ENCODE measurements around the gene SLC25A5. TPM values are rescaled to one million over a fixed set of nuclear protein-coding genes. Genes with fewer than 3 reads are reported as not detected.
"Not testable (repeated sequence)": the region's sequence is repeated elsewhere in the genome, so short reads cannot be mapped to it uniquely, and the experiment has no call there.

Gene SLC25A5
- total RNA-seq, 1 donor from 2014 or later, result 205 TPM

DNA sequence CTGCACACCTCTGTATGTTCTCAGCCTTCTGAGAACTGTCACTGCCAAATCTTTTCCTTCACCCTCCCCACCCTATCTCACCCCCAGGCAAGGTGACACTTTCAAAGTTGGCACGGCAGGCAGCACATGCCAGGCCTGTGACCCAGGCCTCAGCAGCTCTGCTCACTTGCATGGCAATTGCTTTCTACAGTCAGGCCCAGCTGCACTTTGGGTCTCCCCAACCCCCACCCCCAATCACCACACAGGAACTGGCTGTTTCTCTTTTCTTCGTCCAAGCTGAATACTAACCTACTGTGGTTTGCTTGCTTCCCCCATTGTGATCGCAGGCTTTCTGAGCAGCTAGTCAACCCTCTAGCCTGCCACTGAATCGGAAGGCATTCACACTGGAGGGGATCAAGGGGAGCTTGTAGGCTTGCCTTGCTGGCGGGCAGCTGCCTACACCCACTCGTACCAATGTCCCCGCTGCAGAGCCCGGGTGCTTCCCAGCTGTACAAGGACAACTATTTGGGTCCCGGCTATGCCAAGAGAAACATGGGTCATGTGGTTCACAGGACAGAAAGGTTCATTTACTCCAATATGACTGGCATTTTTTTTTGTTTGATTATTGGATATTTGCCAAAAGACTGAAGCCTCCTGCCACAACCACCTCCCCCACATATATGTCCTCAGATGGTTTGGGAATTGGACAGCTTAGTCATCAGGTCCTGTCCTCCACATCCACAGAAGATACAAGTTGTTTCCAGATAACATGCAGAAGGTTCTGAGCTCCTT, 41.0 kb upstream of the SLC25A5 start:
- peaks cover 10% of the 10 kb centered on the region for H3K4me1 ChIP-seq
- no peaks in the 10 kb centered on the region for H3K27me3 ChIP-seq
- no peaks in the 10 kb centered on the region for H3K36me3 ChIP-seq
- no peak overlapping the region for H3K4me2 ChIP-seq
- H3K36me3 Mint-ChIP-seq, result no peaks in the 10 kb centered on the region
- peaks cover 2% of the 10 kb centered on the region for H3F3A ChIP-seq (ENCODE audit: low read depth)
- peaks cover 10% of the 10 kb centered on the region for H3K9me3 Mint-ChIP-seq
- no peak overlapping the region for H2AFZ ChIP-seq (replicated peaks)
- no peaks in the 10 kb centered on the region for H3K4me1 Mint-ChIP-seq
- H4K20me1 ChIP-seq (ENCODE audit: low read depth), result no peaks in the 10 kb centered on the region
- DNase-seq (ENCODE audit: low spot score), result peak; percentile 58
- H3K27ac Mint-ChIP-seq, result no peak overlapping the region
- H3K4me3 ChIP-seq, result no peak overlapping the region
- no peak overlapping the region for H3K4me3 Mint-ChIP-seq
- no peak overlapping the region for H3K27ac ChIP-seq
- TF ChIP-seq, protein P1, sequence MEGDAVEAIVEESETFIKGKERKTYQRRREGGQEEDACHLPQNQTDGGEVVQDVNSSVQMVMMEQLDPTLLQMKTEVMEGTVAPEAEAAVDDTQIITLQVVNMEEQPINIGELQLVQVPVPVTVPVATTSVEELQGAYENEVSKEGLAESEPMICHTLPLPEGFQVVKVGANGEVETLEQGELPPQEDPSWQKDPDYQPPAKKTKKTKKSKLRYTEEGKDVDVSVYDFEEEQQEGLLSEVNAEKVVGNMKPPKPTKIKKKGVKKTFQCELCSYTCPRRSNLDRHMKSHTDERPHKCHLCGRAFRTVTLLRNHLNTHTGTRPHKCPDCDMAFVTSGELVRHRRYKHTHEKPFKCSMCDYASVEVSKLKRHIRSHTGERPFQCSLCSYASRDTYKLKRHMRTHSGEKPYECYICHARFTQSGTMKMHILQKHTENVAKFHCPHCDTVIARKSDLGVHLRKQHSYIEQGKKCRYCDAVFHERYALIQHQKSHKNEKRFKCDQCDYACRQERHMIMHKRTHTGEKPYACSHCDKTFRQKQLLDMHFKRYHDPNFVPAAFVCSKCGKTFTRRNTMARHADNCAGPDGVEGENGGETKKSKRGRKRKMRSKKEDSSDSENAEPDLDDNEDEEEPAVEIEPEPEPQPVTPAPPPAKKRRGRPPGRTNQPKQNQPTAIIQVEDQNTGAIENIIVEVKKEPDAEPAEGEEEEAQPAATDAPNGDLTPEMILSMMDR (IDR thresholded peaks at IDR 0.05), result no peak
- TF ChIP-seq EZH2 (IDR thresholded peaks at IDR 0.05), result no peak
- TF ChIP-seq EZH2phosphoT487 (IDR thresholded peaks at IDR 0.05), result no peak
- no peak overlapping the region for H3K9ac ChIP-seq
- no peaks in the 10 kb centered on the region for H3K9me3 ChIP-seq (ENCODE audit: low read depth)
- H3K27me3 Mint-ChIP-seq (ENCODE audit: insufficient read depth, low read depth), result peaks cover 2% of the 10 kb centered on the region
- H3K79me2 ChIP-seq (ENCODE audit: low read depth), result no peaks in the 10 kb centered on the region

DNA sequence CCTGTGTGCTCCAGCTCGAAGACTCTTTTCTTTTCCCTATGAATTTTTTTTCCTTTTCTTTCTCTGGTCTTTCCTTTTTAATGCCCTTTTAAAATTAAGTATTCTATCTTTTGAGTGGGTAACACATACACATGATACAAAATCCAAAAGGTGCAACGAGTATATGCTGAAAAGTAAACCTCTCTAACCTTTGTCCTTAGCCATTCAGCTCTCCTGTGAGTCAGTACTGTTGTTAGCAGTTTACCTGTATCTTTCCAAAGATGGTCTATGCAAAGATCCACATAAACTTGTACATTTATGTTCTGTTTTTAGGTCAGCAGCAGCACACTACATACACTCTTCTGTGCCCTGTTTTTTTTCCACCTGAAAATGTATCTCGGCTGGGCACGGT, 40.5 kb upstream of the SLC25A5 start:
- H3K36me3 Mint-ChIP-seq, result no peaks in the 10 kb centered on the region
- Histone ChIP-seq H3K9ac (no peak overlapping the region), H3F3A (ENCODE audit: low read depth) (peaks cover 2% of the 10 kb centered on the region), H3K36me3 (no peaks in the 10 kb centered on the region), H3K79me2 (ENCODE audit: low read depth) (no peaks in the 10 kb centered on the region), H3K4me3 (no peak overlapping the region), H4K20me1 (ENCODE audit: low read depth) (no peaks in the 10 kb centered on the region), H2AFZ (replicated peaks) (no peak overlapping the region), H3K9me3 (ENCODE audit: low read depth) (no peaks in the 10 kb centered on the region), H3K27me3 (no peaks in the 10 kb centered on the region), H3K4me1 (peaks cover 10% of the 10 kb centered on the region), H3K4me2 (no peak overlapping the region), H3K27ac (no peak overlapping the region)
- H3K9me3 Mint-ChIP-seq, result peaks cover 10% of the 10 kb centered on the region
- peaks cover 2% of the 10 kb centered on the region for H3K27me3 Mint-ChIP-seq (ENCODE audit: insufficient read depth, low read depth)
- H3K27ac Mint-ChIP-seq, result no peak overlapping the region
- DNase-seq (ENCODE audit: low spot score), result no peak
- TF ChIP-seq, protein P1 (IDR thresholded peaks at IDR 0.05), result no peak
- no peaks in the 10 kb centered on the region for H3K4me1 Mint-ChIP-seq
- H3K4me3 Mint-ChIP-seq, result no peak overlapping the region

GRCh38 chrX:119429471-119429870, 38.8 kb upstream of the SLC25A5 start:
- Histone ChIP-seq H3K4me3 (no peak overlapping the region), H3K27me3 (no peaks in the 10 kb centered on the region), H3K27ac (no peak overlapping the region), H4K20me1 (ENCODE audit: low read depth) (no peaks in the 10 kb centered on the region), H3K4me2 (no peak overlapping the region), H3K4me1 (peaks cover 10% of the 10 kb centered on the region), H3K9me3 (ENCODE audit: low read depth) (no peaks in the 10 kb centered on the region), H3K79me2 (ENCODE audit: low read depth) (no peaks in the 10 kb centered on the region), H3K36me3 (no peaks in the 10 kb centered on the region), H3K9ac (no peak overlapping the region), H3F3A (ENCODE audit: low read depth) (peaks cover 2% of the 10 kb centered on the region), H2AFZ (replicated peaks) (no peak overlapping the region)
- Mint-ChIP-seq H3K27ac (no peak overlapping the region), H3K4me1 (no peaks in the 10 kb centered on the region), H3K36me3 (peaks cover 2% of the 10 kb centered on the region), H3K4me3 (no peak overlapping the region), H3K9me3 (peaks cover 17% of the 10 kb centered on the region), H3K27me3 (ENCODE audit: insufficient read depth, low read depth) (peaks cover 2% of the 10 kb centered on the region)
- TF ChIP-seq EZH2 (IDR thresholded peaks at IDR 0.05) (no peak), EZH2phosphoT487 (IDR thresholded peaks at IDR 0.05) (no peak)
- TF ChIP-seq, protein P1 (IDR thresholded peaks at IDR 0.05), result no peak
- no peak for DNase-seq (ENCODE audit: low spot score)

DNA sequence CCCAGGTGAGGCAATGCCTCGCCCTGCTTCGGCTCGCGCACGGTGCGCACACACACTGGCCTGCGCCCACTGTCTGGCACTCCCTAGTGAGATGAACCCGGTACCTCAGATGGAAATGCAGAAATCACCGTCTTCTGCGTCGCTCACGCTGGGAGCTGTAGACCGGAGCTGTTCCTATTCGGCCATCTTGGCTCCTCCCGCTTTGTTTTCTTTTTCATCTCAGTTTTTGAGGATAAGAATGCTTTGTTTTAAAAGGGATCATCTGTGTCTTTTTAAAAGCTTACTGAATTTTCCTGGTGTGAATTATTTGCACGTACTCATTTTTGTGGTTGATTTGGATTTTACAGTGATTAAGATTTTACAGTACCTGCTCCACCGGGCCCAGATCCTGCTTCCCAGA, 26.9 kb upstream of the SLC25A5 start:
- H3K4me3 Mint-ChIP-seq; H3K9me3 ChIP-seq (ENCODE audit: low read depth); H3K36me3 ChIP-seq; H3F3A ChIP-seq (ENCODE audit: low read depth); H2AFZ ChIP-seq (replicated peaks); H3K4me1 Mint-ChIP-seq; H3K9me3 Mint-ChIP-seq; H3K4me3 ChIP-seq; H3K27me3 ChIP-seq; H3K79me2 ChIP-seq (ENCODE audit: low read depth); DNase-seq (ENCODE audit: low spot score); H3K9ac ChIP-seq; H3K36me3 Mint-ChIP-seq; H3K27me3 Mint-ChIP-seq (ENCODE audit: insufficient read depth, low read depth); H3K4me2 ChIP-seq; H3K27ac ChIP-seq; H3K4me1 ChIP-seq; H4K20me1 ChIP-seq (ENCODE audit: low read depth); H3K27ac Mint-ChIP-seq: not testable (repeated sequence)
